ENCODE measurements around the gene STRA8.

GRCh38 chr7:135206941-135207391 is 26.7 kb upstream of the STRA8 start:
- no peak for TF ChIP-seq POLR2A (IDR thresholded peaks at IDR 0.05)
- TF ChIP-seq POLR2AphosphoS5 (IDR thresholded peaks at IDR 0.05; ENCODE audit: insufficient read depth in 1 of 2, low read depth in 1 of 2) = no peak
- TF ChIP-seq CTCF (IDR thresholded peaks at IDR 0.05) = no peak

All from vagina (tissue), 2 donors.